ENCODE data around the gene RAMP1. TPM values are rescaled to one million over a fixed set of nuclear protein-coding genes. Genes with fewer than 3 reads are reported as not detected.

The RAMP1 gene
- polyA plus RNA-seq, 1 donor from 2014 or later = 25.5 TPM

GRCh38 chr2:237935740-237936452 is 76.5 kb downstream of the RAMP1 start:
- Histone ChIP-seq H3K27ac (ENCODE audit: low read length) (no peak overlapping the region), H3K4me2 (ENCODE audit: low read length) (no peak overlapping the region), H2AFZ (ENCODE audit: low read depth, low read length) (no peak overlapping the region), H3F3A (ENCODE audit: insufficient read depth, low read length, poor library complexity, severe bottlenecking) (no peaks in the 10 kb centered on the region), H3K36me3 (ENCODE audit: insufficient read depth, low read length) (no peaks in the 10 kb centered on the region), H3K9me2 (ENCODE audit: insufficient read depth, low read length) (no peaks in the 10 kb centered on the region), H3K27me3 (ENCODE audit: insufficient read depth, low read depth, low read length) (no peaks in the 10 kb centered on the region), H3K9me3 (ENCODE audit: low read length) (no peaks in the 10 kb centered on the region), H3K9ac (ENCODE audit: low read length) (no peak overlapping the region), H3K4me3 (ENCODE audit: low read length) (no peak overlapping the region), H3K79me2 (replicated peaks; ENCODE audit: insufficient read depth, low read length) (no peaks in the 10 kb centered on the region), H4K20me1 (ENCODE audit: insufficient read depth) (no peaks in the 10 kb centered on the region)
- TF ChIP-seq MXI1 (conservative IDR thresholded peaks at IDR 0.05; ENCODE audit: poor library complexity, severe bottlenecking) (no peak), TAF1 (IDR thresholded peaks at IDR 0.05; ENCODE audit: low read depth) (no peak), CTCF (IDR thresholded peaks at IDR 0.05; ENCODE audit: poor library complexity, severe bottlenecking) (no peak), RAD21 (conservative IDR thresholded peaks at IDR 0.05) (no peak), REST (IDR thresholded peaks at IDR 0.05; ENCODE audit: borderline replicate concordance) (no peak), EP300 (conservative IDR thresholded peaks at IDR 0.05; ENCODE audit: poor library complexity, severe bottlenecking) (no peak), EZH2 (IDR thresholded peaks at IDR 0.05; ENCODE audit: borderline replicate concordance, insufficient read depth, low read length, poor library complexity, severe bottlenecking) (no peak), POLR2AphosphoS5 (IDR thresholded peaks at IDR 0.05) (no peak), SMC3 (conservative IDR thresholded peaks at IDR 0.05; ENCODE audit: poor library complexity) (no peak)

GRCh38 chr2:237939251-237939650 is 79.8 kb downstream of the RAMP1 start:
- Histone ChIP-seq H3K9ac (ENCODE audit: low read length) (no peak overlapping the region), H3K27me3 (ENCODE audit: insufficient read depth, low read depth, low read length) (no peaks in the 10 kb centered on the region), H3K9me2 (ENCODE audit: insufficient read depth, low read length) (no peaks in the 10 kb centered on the region), H4K20me1 (ENCODE audit: insufficient read depth) (no peaks in the 10 kb centered on the region), H3K4me3 (ENCODE audit: low read length) (no peak overlapping the region), H3K36me3 (ENCODE audit: insufficient read depth, low read length) (no peaks in the 10 kb centered on the region), H3K27ac (ENCODE audit: low read length) (no peak overlapping the region), H3F3A (ENCODE audit: insufficient read depth, low read length, poor library complexity, severe bottlenecking) (no peaks in the 10 kb centered on the region), H3K79me2 (replicated peaks; ENCODE audit: insufficient read depth, low read length) (no peaks in the 10 kb centered on the region), H3K9me3 (ENCODE audit: low read length) (no peaks in the 10 kb centered on the region), H3K4me2 (ENCODE audit: low read length) (no peak overlapping the region), H2AFZ (ENCODE audit: low read depth, low read length) (no peak overlapping the region)
- TF ChIP-seq TAF1 (IDR thresholded peaks at IDR 0.05; ENCODE audit: low read depth) (no peak), MXI1 (conservative IDR thresholded peaks at IDR 0.05; ENCODE audit: poor library complexity, severe bottlenecking) (no peak), EZH2 (IDR thresholded peaks at IDR 0.05; ENCODE audit: borderline replicate concordance, insufficient read depth, low read length, poor library complexity, severe bottlenecking) (no peak), POLR2AphosphoS5 (IDR thresholded peaks at IDR 0.05) (no peak), CTCF (IDR thresholded peaks at IDR 0.05; ENCODE audit: poor library complexity, severe bottlenecking) (no peak), EP300 (conservative IDR thresholded peaks at IDR 0.05; ENCODE audit: poor library complexity, severe bottlenecking) (no peak), SMC3 (conservative IDR thresholded peaks at IDR 0.05; ENCODE audit: poor library complexity) (no peak)
